Right cardiac atrium (tissue), 5 donors: ENCODE data around the gene GPR61. TPM values are rescaled to one million over a fixed set of nuclear protein-coding genes. Genes with fewer than 3 reads are reported as not detected.

Source experiments
- polyA plus RNA-seq: library from polyadenylated mRNA; stranded (reverse); fragments of 200-250 nt; gene quantifications from one replicate; pipeline ENCODE4 v1.2.3, GENCODE V29; 2013
- total RNA-seq, 4 donors: library from RNA; stranded (reverse); fragmentation: NEBNext Ultra II Directional; extraction: Animal tissue kit (Norgen Biotek cat#: 25700); gene quantifications; one replicate each; pipeline ENCODE4 v1.2.1, GENCODE V29; 2021
- donor health status: healthy with polysubstance abuse.
- donor health status: DM: no; HTN: yes; CAD: no.
- donor health status: DM: no; HTN: no; CAD: no.
- donor health status: DM: no; HTN: yes; CAD: no; lungs with severe emphysema.
- donor health status: DM: yes; HTN: yes; CAD: no.

GPR61 gene
- total and polyA plus RNA-seq, 5 donors = 0.14 to 1.4 (median 0.41) TPM

Other genes starting within 250 kb of the GPR61 start
- gene MYBPHL, start 232.9 kb upstream of the GPR61 start, total RNA-seq = 100 to 1,000 TPM; 115 to 521 (median 226) TPM
- 322 TPM for gene MYBPHL, start 232.9 kb upstream of the GPR61 start, polyA plus RNA-seq
- 100 to 1,000 TPM; 119 to 170 (median 138) TPM for gene SORT1, start 142.0 kb upstream of the GPR61 start, total RNA-seq
- gene SORT1, start 142.0 kb upstream of the GPR61 start, polyA plus RNA-seq = 57.6 TPM
- 10 to 100 TPM; 49.1 to 60.2 (median 55.9) TPM for gene PSMA5, start 113.4 kb upstream of the GPR61 start, total RNA-seq
- gene PSMA5, start 113.4 kb upstream of the GPR61 start, polyA plus RNA-seq = 49.8 TPM
- 10 to 100 TPM in 2 of 4 donors, 1 to 10 TPM in 2; 8.9 to 12.9 (median 10.3) TPM for gene SYPL2, start 73.3 kb upstream of the GPR61 start, total RNA-seq
- 7.9 TPM for gene SYPL2, start 73.3 kb upstream of the GPR61 start, polyA plus RNA-seq
- gene ATXN7L2, start 56.0 kb upstream of the GPR61 start, total RNA-seq = 1 to 10 TPM; 1.4 to 3.3 (median 2.0) TPM
- gene ATXN7L2, start 56.0 kb upstream of the GPR61 start, polyA plus RNA-seq = 2.6 TPM
- gene CYB561D1, start 45.8 kb upstream of the GPR61 start, total RNA-seq = 1 to 10 TPM; 4.9 to 6.6 (median 5.5) TPM
- gene CYB561D1, start 45.8 kb upstream of the GPR61 start, polyA plus RNA-seq = 2.8 TPM
- 10 to 100 TPM in 3 of 4 donors, 1 to 10 TPM in 1; 9.7 to 14.2 (median 12.9) TPM for gene AMIGO1, start 30.1 kb upstream of the GPR61 start, total RNA-seq
- gene AMIGO1, start 30.1 kb upstream of the GPR61 start, polyA plus RNA-seq = 5.3 TPM
- 1 to 10 TPM; 2.6 to 4.7 (median 3.0) TPM for gene GNAI3, start 8.7 kb downstream of the GPR61 start, total RNA-seq
- 1.6 TPM for gene GNAI3, start 8.7 kb downstream of the GPR61 start, polyA plus RNA-seq
- not detected for gene GNAT2, start 79.7 kb downstream of the GPR61 start, total RNA-seq
- gene GNAT2, start 79.7 kb downstream of the GPR61 start, polyA plus RNA-seq = not detected
- gene AMPD2, start 80.0 kb downstream of the GPR61 start, total RNA-seq = 10 to 100 TPM; 18.8 to 26.1 (median 23.4) TPM
- gene AMPD2, start 80.0 kb downstream of the GPR61 start, polyA plus RNA-seq = 8.4 TPM
- 10 to 100 TPM; 31.2 to 57.8 (median 39.4) TPM for gene GSTM4, start 116.2 kb downstream of the GPR61 start, total RNA-seq
- gene GSTM4, start 116.2 kb downstream of the GPR61 start, polyA plus RNA-seq = 47.9 TPM
- 10 to 100 TPM; 50.3 to 92.8 (median 72.6) TPM for gene GSTM2, start 128.2 kb downstream of the GPR61 start, total RNA-seq
- 99.5 TPM for gene GSTM2, start 128.2 kb downstream of the GPR61 start, polyA plus RNA-seq
- 10 to 100 TPM in 1 of 4 donors, not detected in 3; 31.1 TPM for gene GSTM1, start 147.9 kb downstream of the GPR61 start, total RNA-seq
- gene GSTM1, start 147.9 kb downstream of the GPR61 start, polyA plus RNA-seq = 38.9 TPM
- 10 to 100 TPM in 2 of 4 donors, 1 to 10 TPM in 2; 5.3 to 13.7 (median 10.0) TPM for gene GSTM5, start 172.4 kb downstream of the GPR61 start, total RNA-seq
- gene GSTM5, start 172.4 kb downstream of the GPR61 start, polyA plus RNA-seq = 7.8 TPM
- gene GSTM3, start 201.2 kb downstream of the GPR61 start, total RNA-seq = 100 to 1,000 TPM in 2 of 4 donors, 10 to 100 TPM in 2; 65.5 to 150 (median 112) TPM
- gene GSTM3, start 201.2 kb downstream of the GPR61 start, polyA plus RNA-seq = 279 TPM
- gene EPS8L3, start 224.1 kb downstream of the GPR61 start, total RNA-seq = not detected
- gene EPS8L3, start 224.1 kb downstream of the GPR61 start, polyA plus RNA-seq = not detected